HG02642 (cell line): Measurements from ENCODE around the gene P2RY1.

Source experiments
- ATAC-seq: cut with Tn5 transposase; IDR thresholded peaks from one replicate; pipeline ENCODE4 v1.9.1; 2021; ENCODE audit warnings: mild to moderate bottlenecking; ENCODE audit not compliant: unreplicated experiment, poor library complexity

Gene P2RY1, protein sequence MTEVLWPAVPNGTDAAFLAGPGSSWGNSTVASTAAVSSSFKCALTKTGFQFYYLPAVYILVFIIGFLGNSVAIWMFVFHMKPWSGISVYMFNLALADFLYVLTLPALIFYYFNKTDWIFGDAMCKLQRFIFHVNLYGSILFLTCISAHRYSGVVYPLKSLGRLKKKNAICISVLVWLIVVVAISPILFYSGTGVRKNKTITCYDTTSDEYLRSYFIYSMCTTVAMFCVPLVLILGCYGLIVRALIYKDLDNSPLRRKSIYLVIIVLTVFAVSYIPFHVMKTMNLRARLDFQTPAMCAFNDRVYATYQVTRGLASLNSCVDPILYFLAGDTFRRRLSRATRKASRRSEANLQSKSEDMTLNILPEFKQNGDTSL

DNA sequence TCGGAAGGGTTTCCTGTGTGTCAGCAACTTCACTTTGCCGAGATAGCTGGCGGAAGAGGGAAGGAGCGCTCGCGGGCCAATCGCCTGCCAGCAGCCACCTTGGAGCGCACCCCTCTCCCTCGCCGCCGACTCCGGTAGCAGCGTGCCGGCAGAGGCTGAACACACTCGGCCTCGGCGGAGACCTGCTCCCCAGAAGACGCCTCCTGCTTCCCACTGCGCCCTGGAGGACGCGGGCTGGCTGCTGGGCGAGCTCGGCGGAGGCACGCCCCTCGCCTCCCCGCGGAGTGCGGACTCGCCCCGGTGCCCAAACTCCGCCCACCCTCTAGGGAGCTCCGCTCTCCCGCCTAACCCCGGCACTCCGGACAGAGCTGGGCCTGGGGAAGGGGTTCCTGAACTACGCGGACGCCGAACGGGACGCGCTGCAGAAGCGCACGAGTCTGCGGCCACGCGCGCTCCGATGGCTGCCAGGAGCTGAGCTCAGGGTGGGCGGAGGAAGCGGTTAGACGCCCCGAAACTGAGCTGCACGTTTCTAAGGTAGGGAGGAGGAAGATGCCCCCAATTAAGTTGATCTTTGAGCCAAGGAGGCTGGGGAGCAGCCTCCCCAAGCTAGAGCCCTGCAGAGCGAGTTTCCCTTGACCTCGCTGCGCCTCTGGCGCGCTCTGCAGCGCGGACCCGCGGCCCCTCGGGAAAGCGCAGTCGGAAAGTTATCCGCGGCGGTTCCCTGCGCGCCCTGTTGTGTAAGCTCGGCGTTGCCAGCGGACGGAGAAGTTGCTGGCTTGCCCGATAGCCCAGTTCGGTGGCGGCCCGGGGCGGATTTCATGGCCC lies at the start of gene P2RY1:
Gene P2RY1, plus strand, starts transcription at position 356 of the 825 bp plus-strand sequence. CDS start 652 bp downstream, outside the sequence.
- peak; percentile 85 for ATAC-seq

DNA sequence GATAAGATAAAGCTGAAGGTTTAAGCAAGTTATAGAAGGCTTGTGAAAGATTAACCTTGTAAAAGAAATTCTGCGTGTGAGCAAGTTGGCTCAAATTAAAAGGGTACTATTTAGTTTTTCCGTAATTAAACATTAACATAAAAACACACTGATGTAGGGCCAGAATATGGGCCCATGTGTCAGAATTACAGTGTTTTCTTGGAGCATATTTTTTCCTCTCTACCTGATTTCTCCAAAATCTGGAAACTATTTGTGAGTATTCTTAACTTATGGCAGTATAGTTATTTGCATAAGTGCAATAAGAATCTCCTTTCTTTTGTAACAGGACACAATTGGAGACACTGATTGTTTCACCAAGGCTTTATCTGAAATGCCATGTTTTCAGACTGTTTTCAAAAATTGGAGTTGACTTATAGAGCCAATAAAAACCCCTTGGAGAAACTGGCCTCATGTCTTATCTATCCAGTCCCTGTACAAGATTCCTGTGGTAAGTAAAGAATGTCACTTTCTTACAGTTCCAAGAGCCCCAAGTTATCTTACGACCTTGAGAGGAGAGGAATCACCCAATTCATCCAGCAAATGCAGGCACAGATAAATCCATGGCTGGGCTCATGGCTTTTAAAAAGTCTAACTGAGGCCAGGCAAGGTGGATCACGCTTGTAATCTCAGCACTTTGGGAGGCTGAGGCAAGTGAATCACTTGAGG lies 47.8 kb upstream of the P2RY1 start:
- ATAC-seq: no peak

DNA sequence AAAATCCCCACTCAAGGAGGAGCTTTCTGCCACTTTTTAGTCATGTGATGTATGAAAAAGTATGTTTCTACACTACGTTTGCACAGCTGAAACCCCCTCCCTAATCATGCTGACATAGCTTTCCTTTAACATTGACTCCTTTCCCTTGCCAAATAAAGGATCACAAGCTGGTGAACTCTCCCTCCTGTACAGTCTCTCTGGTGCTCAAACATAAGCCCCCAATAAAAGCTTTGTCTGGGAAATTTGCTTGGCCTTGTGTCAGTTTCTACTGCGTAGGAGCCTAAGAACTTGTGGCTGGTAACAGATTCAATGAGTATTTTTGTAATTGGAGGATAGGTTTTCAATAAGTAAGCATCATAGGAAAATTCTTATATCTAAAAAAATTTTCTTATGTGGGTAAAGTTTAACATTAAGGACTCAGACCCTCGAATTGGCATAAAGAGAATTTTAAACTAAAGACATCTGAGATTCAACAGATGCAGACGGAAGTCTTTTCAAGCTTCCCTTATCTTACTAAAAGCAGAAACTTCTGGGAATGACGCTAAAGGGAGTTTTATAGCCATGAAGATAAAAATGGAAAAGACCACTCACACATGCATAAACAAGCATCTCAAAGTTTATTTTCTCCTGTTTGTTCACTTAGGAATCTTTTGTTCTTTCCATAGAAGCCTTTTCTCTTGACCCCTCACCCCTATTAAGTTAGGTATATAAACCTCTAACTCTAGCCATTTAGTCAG lies 44.1 kb upstream of the P2RY1 start:
- no peak for ATAC-seq

DNA sequence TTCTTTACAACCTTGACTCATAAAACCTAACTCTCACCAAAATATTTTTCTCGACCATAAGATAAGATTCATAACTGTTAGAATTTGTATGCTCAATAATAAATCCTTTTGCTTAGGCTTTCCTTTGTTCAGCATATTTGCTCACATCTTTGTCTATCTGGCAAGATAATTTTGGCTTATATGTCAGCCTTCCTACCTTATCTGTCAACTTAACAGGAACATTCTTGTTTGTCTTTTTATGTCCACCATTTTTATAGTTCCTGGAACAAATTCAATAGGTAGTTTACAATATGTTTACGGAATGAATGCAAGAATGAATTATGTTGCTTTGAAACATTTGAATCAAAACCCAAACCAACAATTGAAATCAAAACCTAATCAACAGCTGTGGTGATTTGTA lies 41.0 kb upstream of the P2RY1 start:
- no peak for ATAC-seq

DNA sequence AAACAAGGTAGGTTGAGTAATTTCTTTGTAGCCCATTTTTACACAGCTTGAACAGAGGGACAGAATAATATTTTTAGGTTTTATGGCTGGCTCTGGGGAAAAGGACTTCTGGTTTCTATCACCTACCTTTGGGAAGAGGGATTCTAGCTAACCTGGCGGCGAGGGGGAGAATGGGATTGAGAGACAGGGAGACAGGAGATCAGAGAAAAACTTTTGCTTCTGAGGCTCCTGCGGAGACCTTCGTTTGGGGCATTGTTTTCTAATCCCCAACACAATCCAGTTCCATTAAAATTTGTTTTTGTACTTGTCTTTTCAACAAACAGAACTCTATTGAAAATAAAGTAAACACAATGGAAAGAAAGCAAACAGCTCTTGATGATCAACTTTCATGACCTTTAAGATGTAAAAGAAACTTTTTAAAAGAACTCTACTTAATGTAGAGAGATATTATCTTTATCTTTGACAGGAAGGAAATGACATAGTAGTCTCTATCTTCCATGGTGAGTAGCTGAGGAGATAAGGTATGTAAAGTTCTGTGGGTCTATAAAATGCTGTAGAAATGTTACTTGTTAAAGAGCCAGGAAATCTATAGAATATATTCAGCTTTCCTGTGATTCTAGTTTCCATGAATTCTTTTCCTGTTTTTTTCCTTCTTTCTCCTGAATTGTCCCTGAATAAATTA lies 37.0 kb upstream of the P2RY1 start:
- no peak for ATAC-seq

DNA sequence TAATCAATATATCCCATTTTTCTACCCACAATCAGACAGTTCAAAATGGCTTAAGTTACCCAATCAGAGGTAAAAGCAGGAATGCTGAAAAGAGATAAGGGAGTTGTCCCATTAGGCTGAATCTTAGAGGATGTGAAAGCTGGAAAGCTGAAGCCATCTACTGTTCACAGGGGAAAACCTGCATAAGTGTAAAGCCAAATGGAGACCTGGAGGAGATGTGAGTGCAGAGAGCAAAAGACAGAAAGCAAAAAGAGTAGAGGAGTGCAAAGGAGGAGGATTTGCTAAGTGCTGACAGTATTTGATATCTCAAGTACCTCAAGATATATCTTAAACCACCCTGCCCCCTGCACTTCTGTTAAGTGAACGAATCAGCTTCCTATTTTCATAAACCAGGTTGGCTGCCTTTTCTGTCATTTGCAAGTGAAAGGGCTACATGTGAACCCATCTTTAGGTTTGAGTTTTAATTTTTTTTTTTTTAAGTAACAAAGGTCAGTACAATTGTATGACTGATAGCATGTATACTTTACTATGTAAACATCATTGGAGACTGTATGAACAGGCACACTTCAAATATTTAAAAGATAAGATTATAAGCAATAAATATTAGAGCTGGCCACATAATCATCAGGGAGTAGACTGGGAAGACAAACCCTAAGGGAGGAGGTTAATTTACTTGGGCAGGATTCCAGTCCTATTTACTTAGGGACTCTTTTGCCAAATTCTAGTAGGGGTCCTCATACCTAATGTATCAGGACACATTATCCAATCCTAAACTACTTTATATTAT lies 22.8 kb upstream of the P2RY1 start:
- ATAC-seq: no peak

DNA sequence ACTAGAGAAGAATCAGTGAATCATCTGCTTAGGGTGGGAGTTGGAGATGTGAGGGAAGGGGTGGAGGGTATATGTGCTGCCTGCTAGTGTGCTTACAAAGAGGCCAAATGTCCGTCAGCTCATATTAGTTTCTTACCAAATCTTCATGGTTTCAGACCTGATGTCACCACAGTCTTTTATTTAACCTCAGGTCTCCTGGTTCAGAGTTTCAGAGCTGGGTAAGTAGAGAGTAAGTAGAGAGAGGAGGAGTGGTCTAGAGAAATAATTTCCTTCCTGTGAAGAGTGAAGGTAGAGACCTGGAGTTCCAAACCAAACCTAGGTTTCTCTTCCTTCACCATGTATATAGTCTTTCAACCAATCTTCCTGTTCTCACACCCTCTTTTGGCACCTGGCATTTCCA lies 17.5 kb upstream of the P2RY1 start:
- no peak for ATAC-seq

DNA sequence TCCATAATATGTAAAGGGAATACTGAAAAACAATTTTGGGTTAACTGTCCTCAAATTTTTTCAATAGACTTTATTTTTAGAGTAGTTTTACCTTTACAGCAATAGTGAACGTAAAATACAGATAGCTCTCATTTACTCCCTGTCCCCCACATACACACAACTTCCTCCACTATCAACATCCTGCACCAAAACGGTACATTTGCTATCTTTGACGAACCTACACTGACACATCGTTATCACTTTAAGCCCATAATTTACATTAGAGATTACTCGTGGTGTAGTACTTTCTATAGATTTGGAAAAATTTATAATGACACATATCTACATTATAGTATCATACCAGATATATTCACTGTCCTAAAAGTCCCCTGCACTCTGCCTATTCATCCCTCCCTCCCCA lies 16.9 kb upstream of the P2RY1 start:
- no peak for ATAC-seq

DNA sequence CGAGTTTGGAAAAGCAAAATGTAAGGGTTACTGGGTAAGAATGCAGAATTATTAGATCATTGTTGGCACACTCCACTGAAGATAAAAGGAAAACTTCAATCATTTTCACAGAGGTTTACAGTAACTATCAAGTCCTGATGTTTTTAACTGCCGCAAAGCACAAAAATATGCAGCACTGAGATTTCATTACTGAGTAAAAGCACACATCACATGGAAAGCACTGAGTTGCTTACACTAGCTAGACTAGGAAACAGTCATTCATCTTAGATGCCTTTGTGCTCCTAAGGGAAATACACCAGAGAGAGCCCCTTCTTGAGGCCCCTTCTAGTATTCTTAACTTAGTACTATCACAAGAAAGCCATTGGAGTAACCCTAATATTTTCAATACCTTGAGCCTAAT lies 11.8 kb upstream of the P2RY1 start:
- no peak for ATAC-seq

DNA sequence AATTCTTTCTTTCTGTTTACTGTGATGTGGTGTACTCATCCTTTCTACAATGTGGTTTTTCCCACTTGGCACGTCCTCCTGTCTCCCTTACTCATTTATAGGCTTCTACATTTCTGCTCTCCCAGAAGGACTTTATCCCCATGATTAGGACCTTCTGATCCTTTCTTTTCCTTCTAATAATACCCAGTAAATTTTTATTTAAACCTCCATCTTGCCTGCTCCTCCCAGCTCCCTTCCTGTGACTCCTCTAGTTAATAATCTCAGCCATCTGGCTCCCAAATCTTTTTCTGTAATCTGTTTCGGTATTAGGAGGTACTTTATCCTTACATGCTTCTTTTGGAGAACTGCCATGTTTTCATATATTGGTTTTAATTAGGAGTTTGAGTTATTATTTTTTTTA lies 11.2 kb upstream of the P2RY1 start:
- no peak for ATAC-seq

DNA sequence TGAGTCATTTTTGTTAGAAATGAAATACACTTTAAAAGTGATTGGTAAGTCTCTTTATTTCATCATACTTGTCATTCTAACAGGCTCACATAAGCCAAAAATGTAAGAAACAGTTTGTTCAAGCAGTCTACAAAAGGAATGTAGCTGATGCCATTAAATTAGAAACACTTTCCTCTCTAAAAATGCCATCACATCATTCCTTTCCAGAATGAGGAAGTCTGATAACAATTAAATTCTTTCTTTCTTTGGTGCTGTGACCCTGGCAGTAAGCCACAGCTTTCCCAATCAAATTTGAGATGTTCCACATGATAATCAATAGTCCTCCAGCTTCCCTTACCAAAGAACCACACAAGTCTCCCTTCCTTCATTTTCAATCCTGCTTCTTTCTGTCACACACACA lies 9.4 kb upstream of the P2RY1 start:
- no peak for ATAC-seq

DNA sequence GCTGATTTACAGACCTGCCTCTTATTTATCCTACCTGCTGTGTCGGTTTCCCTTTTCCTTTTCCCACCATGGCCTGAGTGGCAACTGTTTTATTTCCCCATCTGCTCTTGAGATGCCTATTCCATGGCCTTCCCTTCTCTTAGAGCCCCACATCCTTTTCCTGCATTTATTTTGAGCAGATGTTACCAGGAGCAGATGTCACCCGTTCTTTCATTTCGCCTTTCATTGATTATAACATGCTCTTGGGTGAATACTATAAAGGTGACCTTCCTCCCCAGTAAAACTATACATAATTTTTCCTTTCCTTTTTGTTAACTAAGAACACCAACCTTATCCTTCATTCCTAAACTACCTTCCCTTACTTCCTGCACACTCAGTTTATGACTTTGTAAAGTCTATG lies 8.5 kb upstream of the P2RY1 start:
- no peak for ATAC-seq

DNA sequence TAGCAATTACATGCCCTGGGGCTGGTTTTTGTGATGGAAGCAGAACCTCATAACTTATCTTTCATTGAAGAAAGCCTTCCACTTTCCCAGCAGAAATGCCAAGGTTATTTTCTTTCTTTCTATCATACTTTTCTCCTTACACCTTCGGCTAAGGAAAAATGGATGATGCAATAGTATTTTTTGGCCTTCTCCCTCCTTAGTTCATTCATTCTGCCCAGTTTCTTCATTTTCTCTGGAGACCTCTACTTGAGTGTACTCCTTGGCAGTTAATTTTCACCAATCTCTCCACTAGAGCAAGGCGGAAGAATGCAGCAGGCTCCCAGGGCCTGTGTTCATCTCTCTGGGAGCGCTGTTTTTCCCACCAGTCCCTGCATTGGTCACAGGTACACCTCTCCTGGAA lies 7.6 kb upstream of the P2RY1 start:
- no peak for ATAC-seq

DNA sequence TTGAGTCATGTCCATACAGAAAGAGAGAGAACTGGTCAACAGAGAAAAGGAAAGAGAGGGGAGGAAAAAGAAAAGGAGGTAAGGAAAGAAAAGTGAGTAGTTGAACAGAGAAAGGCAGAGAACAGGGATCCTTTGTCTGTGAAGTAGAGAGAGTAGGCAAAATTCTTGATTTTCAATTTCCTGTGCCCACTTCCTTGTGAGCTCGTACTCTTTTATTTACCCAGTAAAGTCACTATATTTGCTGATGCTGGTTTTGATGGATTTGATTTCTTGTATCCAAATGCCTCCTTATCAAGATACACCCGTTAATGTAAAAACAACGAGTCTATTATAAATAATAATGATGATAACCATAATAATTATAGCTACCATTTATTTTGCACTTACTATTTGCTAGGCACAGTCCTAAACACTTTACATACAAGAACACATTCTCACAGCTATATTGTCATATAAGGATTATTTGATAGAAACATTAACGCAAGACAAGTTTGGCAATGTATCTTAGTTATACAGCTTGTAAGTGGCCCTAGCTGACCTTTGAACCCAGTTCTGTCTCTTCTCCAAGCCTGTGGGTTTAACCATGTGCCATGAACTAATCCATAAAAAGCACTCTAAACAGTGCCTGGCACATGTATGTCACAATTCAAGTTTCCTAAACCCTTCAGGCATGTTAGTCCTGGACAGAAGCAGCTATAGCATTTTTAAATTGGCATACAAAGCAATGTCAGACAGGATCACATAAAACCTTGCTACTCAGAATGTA lies 6.7 kb upstream of the P2RY1 start:
- ATAC-seq: no peak

DNA sequence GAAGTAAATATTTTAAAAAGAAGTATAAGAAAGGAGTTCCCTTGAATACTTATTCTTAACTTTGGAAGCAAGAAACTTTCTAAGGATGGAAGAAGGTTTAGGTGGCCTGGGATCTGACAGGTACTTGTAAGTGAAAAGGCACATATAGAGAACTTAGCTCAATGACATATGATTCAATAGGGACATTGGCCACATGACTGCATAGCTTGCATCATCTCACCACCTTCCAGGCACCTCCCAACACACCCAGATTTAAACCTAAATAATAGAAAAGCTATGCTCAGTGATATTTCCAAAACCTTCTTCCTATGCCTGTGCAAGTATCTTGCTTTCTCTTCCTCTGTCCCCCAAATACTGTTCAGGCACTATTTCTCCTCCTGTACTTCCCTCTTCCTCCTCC lies 4.7 kb upstream of the P2RY1 start:
- ATAC-seq: no peak

DNA sequence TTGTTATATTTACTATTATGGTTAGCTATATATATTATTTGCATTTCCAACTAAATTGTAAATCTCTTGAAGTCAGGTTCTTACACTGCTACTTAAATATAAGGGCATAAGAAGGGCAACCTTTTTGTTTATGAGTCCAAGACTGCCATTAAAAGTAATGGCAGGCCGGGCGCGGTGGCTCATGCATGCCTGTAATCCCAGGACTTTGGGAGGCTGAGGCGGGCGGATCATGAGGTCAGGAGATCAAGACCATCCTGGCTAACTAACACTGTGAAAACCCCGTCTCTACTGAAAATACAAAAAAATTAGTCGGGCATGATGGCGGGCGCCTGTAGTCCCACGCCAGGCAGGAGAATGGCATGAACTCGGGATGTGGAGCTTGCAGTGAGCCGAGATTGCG lies 2.9 kb upstream of the P2RY1 start:
- no peak for ATAC-seq

DNA sequence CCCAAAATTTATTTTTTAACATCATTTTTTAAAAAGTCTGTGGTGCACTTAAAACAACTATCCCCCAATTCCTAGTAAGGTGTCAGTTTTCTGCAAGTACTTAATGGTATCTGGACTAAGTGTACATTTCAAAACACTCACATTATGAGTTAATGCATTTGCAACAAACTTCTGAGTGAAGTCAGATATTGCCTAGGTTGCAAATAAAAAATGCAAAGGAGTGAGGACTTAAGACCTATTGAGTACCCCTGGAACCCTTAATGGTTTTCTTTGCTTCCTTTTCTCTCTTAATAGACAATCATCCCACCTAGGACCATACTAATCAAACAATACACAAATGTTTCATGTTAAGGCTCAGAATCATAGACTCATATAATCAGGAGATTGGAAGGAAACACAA lies 1.8 kb upstream of the P2RY1 start:
- no peak for ATAC-seq

DNA sequence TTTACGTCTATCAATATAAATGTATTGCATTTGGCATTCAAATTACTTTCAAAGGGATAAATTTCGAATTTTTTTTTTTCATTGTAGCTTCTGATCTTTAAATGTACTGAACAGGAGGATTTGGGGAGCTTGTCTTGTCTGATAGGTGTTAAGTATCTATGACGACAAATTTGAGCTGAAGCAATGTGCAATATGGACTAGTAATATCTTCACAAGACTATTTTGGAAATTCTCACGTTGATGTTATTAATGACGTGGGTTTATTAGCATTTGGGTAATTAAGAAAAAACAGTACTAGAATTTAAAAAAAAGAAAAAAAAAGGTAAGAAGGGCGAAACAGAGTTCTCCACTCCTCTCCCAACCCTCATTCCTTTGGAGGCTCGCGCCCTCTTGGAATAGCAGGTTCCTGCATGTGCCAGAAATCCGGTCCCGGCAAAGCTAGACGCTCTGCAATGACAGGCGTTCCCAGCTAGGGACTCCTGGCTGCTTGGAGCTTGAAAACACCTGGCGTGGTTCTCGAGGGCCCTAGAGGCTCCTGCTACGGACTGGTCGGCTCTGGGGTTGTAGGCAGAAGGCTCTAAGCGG lies 648 bp upstream of the P2RY1 start:
- no peak for ATAC-seq
